Measurements from ENCODE around the gene TM7SF2.

Gene TM7SF2

GRCh38 chr11:65108469-65109123 lies 3.1 kb upstream of the TM7SF2 start:
- H3K4me3 ChIP-seq (ENCODE audit: low read length), result no peak overlapping the region
- DNase-seq (ENCODE audit: low read depth), result no peak
- TF ChIP-seq CTCF (conservative IDR thresholded peaks at IDR 0.05; ENCODE audit: low read depth, low read length), result no peak

GRCh38 chr11:65109231-65110198 lies 2.2 kb upstream of the TM7SF2 start:
- no peak for TF ChIP-seq CTCF (conservative IDR thresholded peaks at IDR 0.05; ENCODE audit: low read depth, low read length)
- H3K4me3 ChIP-seq (ENCODE audit: low read length), result no peak overlapping the region
- DNase-seq (ENCODE audit: low read depth), result no peak

- TF ChIP-seq CTCF (conservative IDR thresholded peaks at IDR 0.05; ENCODE audit: low read depth, low read length), result peak; percentile 97
- no peak overlapping the region for H3K4me3 ChIP-seq (ENCODE audit: low read length)
Measured at GRCh38 chr11:65110354-65110861, 1.3 kb upstream of the TM7SF2 start.

GRCh38 chr11:65111159-65111743 lies 421 bp upstream of the TM7SF2 start:
- DNase-seq (ENCODE audit: low read depth), result no peak
- TF ChIP-seq CTCF (conservative IDR thresholded peaks at IDR 0.05; ENCODE audit: low read depth, low read length), result no peak
- no peak overlapping the region for H3K4me3 ChIP-seq (ENCODE audit: low read length)

More at GRCh38 chr11:65110354-65110861, 1.3 kb upstream of the TM7SF2 start:
- no peak for DNase-seq (ENCODE audit: low read depth)

- no peak for DNase-seq (ENCODE audit: low read depth)
- H3K4me3 ChIP-seq (ENCODE audit: low read length), result peak overlapping the region; percentile 79
- TF ChIP-seq CTCF (conservative IDR thresholded peaks at IDR 0.05; ENCODE audit: low read depth, low read length), result peak; percentile 76
Measured at GRCh38 chr11:65112546-65113360, 1.1 kb downstream of the TM7SF2 start.

GRCh38 chr11:65113361-65113756 lies 1.7 kb downstream of the TM7SF2 start:
- TF ChIP-seq CTCF (conservative IDR thresholded peaks at IDR 0.05; ENCODE audit: low read depth, low read length), result no peak
- peak overlapping the region; percentile 79 for H3K4me3 ChIP-seq (ENCODE audit: low read length)
- DNase-seq (ENCODE audit: low read depth), result no peak
